Hematopoietic multipotent progenitor cell (in vitro differentiated cells): Measurements from ENCODE around the gene DPH3. TPM values are rescaled to one million over a fixed set of nuclear protein-coding genes. Genes with fewer than 3 reads are reported as not detected.
A peak's percentile ranks its signal among the peaks of the same experiment; 100 is the strongest.

Source experiments
- DNase-seq, 3 donors: peaks; one replicate each; pipeline ENCODE4 v3.0.0-alpha.2; 2011 to 2015; ENCODE audit warnings: low read depth in 2 of 3, low spot score in 2 of 3
- total RNA-seq: library from RNA; depleted of rRNA; stranded (reverse); fragments of >200 nt; gene quantifications from one replicate; pipeline ENCODE4 v1.2.3, GENCODE V29; 2012

The DPH3 gene
- total RNA-seq, 1 donor: 4.6 TPM

GRCh38 chr3:16258177-16258576, 6.6 kb downstream of the DPH3 start:
- DNase-seq: no peak

- no peak for DNase-seq
Measured at GRCh38 chr3:16257309-16257708, 7.4 kb downstream of the DPH3 start.

- no peak for DNase-seq
Measured at GRCh38 chr3:16255726-16256125, 9.0 kb downstream of the DPH3 start.

- DNase-seq: no peak
Measured at GRCh38 chr3:16255326-16255725, 9.4 kb downstream of the DPH3 start.

GRCh38 chr3:16254916-16255315, 9.8 kb downstream of the DPH3 start:
- DNase-seq: no peak

DNA sequence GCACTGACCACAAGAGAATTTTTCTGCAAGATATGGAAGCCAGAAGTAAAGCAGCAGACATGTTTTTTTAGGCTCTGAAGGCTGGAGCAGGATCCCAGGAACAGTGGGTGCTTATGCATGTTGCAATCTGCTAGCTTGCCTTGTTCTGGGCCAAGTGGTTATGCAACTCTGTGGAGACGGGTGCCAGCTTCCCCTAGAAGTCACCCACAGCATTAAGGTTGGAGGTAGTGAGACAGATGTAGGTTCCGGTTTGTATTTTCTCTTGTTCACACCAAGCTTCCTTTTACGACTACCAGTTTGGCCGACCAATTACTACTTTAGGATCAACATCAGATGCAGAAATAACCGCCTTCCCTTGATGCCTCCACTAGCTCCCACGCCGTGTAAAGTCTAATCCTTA, 11.1 kb downstream of the DPH3 start:
- no peak for DNase-seq

DNA sequence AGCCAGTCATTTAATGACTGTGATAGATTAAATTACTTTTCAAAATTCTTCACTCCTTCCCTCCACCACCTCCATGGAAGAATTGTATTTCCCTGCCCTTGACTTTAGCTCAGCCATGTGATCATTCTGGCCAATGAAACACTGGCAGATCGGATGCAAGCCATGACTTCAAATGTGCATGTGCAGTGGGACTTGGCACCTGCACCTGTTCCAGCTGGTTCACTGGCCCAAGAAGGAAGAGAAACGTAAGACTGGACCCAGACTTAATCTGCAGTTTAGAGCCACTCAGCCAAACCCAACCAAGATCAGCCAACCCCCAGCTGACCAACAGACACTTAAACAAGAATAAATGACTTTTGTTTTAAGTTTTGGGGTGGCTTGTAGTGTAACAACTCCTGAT, 11.8 kb downstream of the DPH3 start:
- DNase-seq: no peak

DNA sequence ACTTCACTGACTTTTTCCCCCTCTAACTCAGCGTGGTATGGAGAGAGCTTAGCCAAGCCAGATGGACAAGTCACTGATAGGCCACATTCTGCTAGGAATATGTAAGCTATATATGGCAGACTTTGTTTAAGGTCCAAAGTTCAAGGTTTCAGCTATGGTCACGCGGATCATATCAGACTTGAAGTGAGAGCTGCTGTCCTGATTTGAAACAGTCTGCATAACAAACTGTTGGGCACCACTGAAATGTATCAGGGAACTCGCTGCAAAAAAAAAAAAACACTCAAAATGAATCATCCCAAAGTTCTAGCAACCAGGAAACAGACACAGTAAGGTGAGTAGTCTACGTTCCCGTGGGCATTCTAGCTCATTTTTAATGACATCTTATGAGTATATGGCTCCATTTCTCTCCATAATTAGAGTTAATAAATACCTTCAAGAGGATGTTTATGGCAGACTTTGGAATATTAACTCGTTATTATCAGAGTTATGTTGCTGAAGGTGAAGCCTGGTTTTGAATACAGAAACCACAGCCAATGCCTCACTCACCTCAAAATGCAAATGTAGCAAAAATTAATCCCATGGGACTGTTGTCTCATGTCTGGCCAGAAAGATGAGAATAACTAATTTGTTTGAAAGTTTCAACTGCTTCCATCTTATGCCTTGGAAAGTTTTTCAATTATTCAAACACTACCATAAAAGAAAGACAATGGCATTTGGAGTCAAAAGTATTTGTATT, 12.3 kb downstream of the DPH3 start:
- no peak for DNase-seq

DNA sequence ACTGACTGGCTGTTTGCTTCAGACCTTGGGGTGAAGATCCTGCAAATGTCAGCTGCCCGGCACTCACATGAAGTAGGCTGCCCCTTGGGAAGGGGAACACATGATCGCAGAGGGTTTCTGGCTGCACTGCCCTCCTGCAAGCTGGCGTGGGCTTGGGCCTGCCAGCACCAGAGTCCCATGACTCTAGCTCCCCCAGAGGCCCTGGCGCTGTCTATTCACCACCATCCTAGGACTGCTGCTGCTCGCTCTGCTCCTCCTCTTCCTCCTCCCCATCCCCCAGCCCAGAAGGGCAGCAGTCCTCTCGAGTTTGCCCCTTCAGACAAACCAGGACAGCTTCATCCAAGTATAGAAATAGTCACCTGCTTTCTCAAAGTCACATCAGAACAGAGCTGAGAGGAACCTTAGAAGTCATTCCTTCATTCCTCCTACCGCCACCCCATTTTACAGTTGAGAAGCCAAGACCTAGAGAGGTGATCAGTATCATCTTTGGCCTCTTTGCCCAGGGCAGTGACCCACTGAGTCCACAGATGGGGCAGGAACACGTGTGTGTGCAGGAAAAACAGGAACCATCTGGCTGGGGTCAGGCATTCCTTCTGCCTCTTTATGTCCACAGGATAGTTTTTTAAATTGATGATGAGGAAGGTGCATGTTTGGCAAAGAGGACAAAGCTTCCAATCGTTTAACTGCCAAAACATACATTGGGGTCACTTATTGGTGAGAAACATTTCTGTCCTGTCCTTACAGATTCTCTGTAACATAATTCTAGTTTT, 13.2 kb downstream of the DPH3 start:
- DNase-seq: no peak

GRCh38 chr3:16249886-16250285, 14.9 kb downstream of the DPH3 start:
- no peak for DNase-seq

DNA sequence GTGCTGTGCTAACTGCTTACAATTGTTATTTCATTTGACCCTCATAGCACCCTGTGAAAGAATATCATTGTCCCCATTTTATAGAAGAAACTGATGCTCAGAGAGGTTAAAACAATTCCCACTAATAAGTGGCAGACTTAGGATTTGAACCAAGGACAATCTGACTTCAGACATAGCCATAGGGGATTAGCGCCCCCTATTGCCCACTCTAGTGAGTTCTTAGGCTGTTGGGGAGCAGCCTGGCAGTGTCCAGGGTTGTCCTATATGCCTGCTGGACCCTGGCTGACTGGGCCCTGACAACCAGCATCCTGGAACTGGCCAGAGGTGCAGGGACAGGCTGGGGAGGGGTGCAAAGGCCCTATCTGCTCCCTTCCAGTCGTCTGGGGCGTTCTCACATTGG, 15.4 kb downstream of the DPH3 start:
- peak in 2 of 3 donors; percentile 13 to 21 for DNase-seq

GRCh38 chr3:16248556-16248955, 16.2 kb downstream of the DPH3 start:
- DNase-seq: no peak

GRCh38 chr3:16247282-16248061, 17.3 kb downstream of the DPH3 start:
- DNase-seq: peak; percentile 69 to 92 (median 76)

GRCh38 chr3:16245609-16246008, 19.1 kb downstream of the DPH3 start:
- no peak for DNase-seq

DNA sequence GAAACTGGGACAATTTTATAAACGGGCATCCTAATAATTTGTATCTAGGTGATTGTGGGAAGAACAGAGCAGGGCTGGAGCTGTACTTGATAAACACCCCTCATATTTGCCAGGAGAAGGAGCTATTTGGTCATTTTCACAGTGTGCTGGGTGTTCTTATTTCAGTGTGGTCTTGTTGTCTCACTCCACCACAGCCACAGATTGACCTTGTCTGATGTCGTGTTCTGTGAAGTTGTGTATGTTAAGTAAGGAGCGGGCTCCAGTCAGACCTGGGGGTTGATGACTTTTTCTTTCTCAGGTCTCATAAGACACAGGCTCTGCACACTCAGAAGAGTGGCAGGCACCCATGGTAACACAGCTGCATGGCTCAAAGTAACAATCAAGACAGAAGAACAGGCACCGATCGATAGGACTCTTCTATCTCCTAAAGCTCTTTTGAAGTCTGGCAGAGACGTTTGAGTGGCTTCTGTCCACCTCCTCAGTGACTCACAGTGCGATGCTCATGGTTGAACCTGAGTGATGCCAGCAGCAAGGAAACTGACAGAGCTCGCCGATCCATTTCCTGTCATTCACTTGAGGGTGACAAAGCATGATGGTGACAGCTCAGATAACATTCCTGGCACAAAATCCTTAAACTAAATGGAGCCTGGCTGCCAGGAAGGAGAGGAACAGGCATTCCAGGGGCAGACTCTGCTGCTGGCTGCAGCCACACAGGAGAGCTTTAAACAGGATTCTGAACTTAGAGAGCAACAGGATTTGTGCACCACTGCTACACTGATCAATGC, 20.8 kb downstream of the DPH3 start:
- DNase-seq: no peak

DNA sequence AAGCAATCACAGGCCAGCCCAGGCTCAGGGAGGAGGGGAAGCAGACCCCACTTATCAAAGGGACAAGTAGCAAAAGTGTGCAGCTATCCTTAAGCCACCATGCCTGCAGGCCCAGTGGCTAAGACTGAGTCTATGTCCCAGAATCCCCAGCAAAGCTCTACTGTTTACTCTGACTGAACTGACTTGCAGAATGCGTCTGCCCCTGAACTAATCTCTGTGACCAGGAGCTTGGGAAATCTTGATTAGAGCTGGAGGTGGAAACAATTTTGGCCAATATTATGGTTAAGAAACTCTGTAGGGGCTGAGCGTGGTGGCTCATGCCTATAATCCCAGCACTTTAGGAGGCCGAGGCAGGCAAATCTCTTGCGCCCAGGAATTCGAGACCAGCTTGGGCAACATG, 22.6 kb downstream of the DPH3 start:
- DNase-seq: no peak

GRCh38 chr3:16241225-16241624, 23.5 kb downstream of the DPH3 start:
- DNase-seq: no peak

DNA sequence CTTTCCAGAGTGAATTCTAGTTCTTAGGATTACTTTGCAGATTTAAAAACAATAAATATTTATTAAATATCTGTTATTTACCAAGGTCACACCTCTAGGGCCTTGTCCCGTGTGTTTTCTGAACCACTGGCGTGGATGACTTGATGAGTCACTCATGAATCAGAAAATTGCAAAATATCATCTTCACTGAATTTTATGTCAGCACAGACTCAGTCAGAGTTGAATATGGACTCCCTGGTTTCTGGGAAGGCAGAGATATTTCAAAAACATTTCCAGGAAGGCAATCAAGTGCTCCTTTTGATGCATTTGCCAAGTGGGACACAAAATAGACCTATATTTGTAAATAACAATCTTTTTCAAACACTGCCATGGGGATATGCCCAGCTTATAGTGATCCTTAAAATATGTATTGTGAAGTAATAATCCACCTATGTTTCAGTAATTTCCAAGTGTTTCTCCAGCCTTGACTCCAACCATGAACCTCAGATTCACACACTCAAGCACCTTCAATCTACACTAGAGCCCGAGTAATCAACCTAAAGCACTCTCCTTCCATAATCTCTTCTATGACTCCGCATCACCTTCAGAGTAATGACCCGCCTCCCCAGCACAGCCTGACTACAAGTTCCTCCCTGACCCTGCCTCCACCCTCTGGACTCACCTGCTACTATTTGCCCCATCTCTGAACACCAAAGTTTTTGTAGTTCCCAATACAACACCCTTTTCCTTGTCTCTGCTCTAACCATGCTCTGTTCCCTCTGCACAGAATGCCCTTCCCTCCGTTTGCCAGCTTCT, 24.3 kb downstream of the DPH3 start:
- no peak for DNase-seq

DNA sequence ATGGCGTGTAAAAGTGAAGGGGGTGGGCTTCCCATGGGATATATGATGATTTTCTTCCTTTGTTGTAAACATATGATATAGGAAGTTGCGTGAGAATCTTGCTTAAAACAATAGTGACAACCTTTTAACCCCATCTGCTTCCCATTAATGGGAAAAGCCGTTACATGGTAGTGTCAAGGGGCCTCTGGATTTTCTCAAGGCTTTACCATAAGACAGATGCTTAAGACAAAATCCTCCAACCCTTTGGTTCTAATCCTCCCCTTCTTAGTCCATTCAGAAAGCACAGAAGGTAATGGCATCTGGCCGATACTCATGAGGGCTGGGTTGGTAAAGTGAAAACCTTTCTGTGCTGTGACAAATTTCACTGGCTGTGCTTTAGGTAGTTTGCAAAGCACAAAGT, 25.0 kb downstream of the DPH3 start:
- no peak for DNase-seq
